GM19025 (cell line): Measurements from ENCODE around the gene RNF150.

Experiments
- ATAC-seq: cut with Tn5 transposase; IDR thresholded peaks from one replicate; pipeline ENCODE4 v1.9.1; 2021; ENCODE audit warnings: mild to moderate bottlenecking, low read depth, moderate library complexity; ENCODE audit not compliant: unreplicated experiment

Gene RNF150

GRCh38 chr4:140931911-140932310 is 201.4 kb downstream of the RNF150 start:
- no peak for ATAC-seq

DNA sequence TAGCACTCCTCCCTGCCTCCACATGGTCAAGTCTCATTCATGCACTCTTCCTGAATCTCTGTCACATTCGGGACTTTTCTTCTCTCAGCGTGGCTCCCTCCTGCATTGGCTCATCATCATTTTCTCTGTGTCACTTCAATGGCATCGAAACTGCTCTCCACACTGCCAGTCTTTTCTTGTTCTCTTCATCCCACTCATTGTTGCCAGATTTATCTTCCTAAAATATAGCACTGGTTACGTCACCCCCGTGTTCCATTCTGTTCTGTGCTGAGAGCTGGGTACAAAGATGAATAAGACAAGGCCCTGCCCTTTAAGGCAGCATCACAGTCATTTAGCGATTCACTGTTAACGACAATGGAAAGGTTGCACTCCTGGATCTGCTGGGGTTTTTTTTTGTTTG is 202.7 kb downstream of the RNF150 start:
- ATAC-seq, result no peak

DNA sequence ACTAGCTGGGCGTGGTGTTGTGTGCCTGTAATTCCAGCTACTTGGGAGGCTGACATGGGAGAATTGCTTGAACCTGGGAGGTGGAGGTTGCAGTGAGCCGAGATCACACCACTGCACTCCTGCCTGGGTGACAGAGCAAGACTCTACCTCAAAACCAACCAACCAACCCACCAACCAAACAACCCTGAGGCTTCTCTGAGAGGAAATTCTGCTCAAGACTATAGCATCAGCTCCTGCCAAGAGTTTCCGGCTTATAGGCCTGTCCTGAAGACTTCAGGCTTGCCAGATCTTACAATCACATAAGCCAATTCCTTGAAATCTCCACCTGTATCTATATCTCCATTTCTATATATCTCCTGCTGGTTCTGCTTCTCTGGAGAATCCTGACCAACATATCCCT is 203.3 kb downstream of the RNF150 start:
- ATAC-seq, result no peak

- ATAC-seq, result no peak
Measured at GRCh38 chr4:140928880-140929279, 204.4 kb downstream of the RNF150 start.

- ATAC-seq, result no peak
Measured at GRCh38 chr4:140926672-140927071, 206.6 kb downstream of the RNF150 start.

DNA sequence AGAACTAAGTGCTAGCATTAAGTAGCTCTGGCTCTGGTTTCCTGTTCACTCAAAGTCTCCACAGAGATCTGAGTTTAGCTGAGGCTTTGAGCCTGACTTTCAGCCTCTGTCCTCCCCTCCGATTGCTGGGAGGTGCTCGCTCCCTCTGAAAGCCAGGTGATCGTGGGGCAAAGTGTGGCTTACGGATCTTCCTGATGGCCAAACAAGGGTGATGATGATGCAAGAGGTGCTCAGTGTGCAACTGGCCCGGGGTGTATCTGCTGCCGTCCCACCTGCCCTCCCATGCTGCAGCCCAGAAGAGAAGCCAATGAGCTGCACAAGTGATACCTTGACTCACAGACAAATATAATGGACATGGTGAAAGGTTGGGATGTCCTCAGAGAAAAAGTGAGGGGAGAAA is 207.9 kb downstream of the RNF150 start:
- ATAC-seq, result no peak

GRCh38 chr4:140924761-140925392 is 208.4 kb downstream of the RNF150 start:
- ATAC-seq, result no peak

GRCh38 chr4:140906993-140907962 is 226.0 kb downstream of the RNF150 start:
- no peak for ATAC-seq

- no peak for ATAC-seq
Measured at GRCh38 chr4:140904904-140905303, 228.4 kb downstream of the RNF150 start.

GRCh38 chr4:140903522-140904475 is 229.5 kb downstream of the RNF150 start:
- no peak for ATAC-seq

DNA sequence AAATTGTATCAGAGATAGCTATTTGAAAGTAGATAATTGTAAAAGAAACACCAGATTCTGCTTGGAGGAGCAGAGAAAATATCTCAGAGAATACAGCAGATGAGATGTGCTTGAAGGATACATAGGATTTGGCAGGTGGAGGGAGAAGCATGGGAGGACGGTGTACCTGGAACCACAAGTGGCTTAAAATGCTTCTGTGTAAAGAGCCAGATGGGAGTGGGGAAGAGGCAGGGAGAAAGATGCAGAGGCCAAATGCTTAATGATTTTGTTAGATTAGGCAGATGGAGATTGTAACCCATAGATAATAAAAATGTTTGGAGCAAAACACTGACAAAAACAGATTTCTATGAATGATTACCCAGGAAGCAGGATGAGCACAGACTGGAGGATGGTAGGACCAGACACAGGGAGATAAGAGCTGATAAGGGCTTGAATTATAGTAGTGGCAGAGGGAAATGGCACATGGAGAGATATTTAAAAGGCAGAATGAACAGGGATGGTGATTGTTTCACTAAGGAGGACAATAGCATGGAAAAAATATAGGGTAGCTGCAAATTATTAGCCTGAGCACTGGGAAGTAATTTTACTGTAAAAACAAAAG is 231.4 kb downstream of the RNF150 start:
- no peak for ATAC-seq

- ATAC-seq, result no peak
Measured at GRCh38 chr4:140893939-140894338, 239.3 kb downstream of the RNF150 start.

DNA sequence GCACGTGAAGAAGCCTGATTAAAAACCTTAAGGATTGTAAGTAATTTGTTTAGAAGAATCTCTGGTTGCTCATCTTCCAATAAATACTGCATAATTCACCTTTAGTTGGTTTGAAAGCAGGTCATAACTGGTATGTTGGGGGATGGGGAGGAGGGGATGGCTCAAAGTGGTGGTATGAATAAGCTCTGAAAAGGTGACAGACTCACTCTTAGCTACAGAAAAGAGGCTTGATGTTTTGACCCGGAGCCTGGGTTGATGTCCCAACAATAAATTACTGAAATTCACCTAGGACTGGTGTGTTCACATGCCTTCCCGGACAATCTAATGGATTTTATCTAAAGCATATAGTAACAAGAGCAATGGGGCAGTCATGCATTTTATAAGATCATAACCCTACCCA is 245.2 kb downstream of the RNF150 start:
- no peak for ATAC-seq

GRCh38 chr4:140887467-140887866 is 245.8 kb downstream of the RNF150 start:
- no peak for ATAC-seq

DNA sequence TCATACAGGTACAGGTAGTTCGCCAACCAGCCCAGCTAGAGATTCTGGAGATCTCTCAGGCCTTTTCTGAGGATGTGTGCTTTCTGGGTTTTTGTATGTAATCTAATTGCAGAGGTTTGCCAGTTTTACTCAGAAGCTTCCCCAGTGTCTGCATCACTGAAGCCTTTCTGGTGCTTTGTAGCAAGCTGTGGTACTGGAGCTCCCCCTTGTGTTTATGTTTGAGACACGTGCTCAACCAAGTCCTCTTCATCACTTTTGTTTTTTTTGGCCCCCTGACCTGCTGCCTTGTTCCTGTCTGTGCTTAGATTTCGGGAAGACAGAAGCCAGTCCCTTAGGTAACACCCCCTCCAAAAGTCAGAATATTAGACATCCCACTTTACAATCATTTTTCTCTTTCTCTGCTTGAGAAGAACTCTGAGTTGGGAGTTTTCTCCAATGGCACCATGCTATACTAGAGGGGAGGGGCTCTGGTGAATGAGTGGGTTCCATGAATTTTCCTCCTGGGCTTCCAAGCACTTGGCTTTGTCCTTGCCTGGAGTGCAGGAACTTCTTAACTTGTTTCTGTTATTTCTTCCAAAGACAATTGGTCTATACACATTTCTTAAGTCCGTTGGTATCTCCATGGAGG is 248.7 kb downstream of the RNF150 start:
- ATAC-seq, result peak; percentile 82

GRCh38 chr4:140877781-140878180 is 255.5 kb downstream of the RNF150 start:
- no peak for ATAC-seq

DNA sequence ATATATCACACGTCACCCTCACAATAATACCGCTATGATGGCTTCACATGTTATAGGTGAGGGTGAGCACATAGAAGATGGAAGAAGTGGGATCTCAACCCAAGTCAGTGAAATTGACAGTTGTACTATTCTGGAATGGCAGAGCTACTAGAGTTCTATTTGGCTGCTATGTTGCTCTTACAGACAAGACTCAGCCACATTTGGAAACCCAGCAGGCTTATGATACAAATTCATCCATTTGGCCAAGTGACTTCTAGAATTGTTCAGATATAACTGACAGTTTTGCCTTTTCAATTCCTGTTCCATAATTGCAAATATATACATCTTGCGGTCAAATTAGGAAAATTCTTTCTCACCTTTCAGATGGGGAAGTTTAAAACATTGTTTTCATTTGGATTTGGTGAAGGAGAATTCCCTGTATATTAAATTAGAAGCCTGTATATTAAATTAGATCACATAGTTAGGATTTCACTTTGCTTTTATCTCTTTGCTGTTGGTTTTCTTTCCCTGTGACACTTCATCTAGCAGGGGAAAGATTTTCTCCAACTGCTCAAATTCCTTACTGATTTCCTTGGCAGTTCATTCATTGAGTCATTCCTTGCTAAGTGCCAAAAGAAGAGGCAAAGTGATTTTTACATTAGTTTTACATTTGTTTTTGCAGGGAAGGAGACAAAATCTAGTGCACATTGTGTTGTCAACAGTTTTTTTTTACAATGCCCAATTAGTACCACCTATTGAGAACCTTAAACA is 256.5 kb downstream of the RNF150 start:
- no peak for ATAC-seq

GRCh38 chr4:140875746-140876452 is 257.4 kb downstream of the RNF150 start:
- no peak for ATAC-seq

DNA sequence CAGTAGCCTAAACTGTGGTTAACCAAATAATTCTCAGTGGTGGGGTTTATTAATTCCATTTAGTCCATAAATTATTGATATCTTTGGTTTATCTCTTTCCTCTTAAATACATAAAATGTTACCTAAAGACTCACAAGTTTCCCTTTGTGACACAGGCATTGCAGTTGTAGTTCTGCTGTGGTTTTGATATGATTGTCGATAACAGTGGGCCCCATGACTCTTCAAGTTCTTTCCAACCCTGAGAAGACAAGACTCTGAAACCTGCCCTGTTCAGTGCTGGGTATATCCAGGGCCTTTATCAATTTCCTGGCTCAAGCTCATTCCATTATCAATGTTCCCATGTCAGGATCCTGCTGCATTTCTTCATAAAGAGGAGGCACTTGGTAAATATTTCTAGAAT is 259.2 kb downstream of the RNF150 start:
- no peak for ATAC-seq
